Measurements from ENCODE around the gene CFAP20DC.
"Not testable (repeated sequence)": the region's sequence is repeated elsewhere in the genome, so short reads cannot be mapped to it uniquely, and the experiment has no call there.

The CFAP20DC gene

DNA sequence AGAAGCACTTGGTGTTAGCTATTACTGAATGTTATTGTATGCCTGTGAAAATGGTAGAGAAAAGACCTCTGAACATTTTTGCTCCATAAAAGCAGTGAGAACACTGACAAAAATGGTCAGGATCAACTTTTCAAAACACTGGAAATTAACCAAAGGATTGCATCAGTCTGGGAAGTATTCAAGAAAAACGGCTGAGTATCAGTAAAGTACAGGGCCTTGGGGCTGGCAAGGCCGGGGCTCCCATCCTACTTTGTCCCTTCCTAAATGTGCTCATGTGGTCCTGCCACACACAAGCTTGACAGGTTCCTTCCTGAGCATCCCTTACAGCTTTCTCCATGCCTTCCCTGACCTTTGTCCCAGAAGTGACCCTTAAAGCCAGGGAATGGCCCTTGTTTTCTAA is 84.0 kb downstream of the CFAP20DC start:
- no peak for DNase-seq

DNA sequence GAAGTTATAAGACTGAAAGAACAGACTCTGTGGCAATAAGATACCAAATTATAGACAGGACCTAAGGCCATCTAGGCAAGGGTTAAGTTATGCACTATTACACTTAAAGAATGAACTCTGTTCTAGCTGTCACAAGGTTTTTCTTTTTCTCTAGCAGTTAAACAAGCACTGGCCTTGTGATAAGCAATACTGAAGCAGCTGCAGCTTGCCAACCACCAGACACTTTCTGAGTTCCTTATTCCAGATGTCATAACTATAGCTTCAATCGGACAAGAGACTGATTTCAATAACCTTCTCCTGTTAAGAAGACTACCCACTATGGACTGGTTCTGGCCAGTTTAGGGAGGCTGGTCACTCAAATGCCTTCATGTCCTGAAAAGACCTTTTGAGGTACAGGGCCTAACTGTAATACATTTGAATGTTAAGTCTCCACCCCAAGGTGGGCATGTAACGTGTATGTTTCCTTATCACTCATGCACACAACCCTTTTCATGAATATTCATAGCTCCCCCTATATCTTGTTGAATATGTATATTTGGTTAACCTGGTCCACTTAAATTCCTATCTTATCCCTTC is 85.8 kb downstream of the CFAP20DC start:
- no peak for DNase-seq

DNA sequence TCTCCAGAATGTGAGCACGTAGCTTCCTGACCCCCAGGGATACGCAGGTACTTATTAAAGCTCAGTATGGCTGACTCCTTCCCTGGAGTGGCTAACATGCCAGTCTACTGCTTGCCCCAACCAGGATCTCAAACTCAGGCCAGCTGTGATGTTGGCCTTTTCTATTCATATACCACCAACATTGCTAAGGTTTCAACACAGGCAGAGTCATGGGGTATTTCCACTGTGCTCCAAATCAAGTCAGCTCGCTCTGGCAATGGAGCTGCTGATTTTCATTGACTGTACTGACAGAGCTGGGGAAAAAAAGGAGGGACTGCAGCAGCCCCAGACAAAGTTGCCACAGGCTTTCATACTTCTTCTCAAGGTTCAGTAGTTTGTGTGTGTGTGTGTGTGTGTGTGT is 87.0 kb downstream of the CFAP20DC start:
- DNase-seq, result no peak

DNA sequence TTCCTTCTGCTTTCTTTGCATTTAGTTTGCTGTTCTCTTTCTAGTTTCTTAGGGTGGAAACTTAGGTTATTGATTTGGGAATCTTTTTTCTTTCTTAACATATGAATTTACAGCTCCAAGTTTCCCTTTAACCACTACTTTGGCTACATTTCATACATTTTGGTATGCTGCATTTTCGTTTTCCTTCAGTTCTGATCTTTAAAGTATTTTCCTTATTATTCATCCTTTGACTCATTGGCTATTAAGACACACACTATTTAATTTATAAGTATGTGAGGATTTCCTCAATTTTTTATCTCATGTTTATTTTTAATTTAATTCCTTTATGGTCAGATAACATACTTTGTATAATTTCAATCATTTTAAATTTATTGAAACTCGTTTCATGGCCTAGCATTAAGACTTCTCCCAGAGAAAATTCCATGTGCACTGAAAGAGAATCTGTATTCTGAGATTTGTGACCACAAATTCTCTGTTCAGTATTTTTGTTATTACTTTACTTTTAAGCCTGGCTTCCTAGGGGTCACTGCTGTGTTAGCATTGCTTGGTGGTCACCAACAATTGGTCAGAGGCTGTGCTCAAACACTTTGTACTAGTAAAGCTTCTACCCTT is 87.7 kb downstream of the CFAP20DC start:
- no peak for DNase-seq

DNA sequence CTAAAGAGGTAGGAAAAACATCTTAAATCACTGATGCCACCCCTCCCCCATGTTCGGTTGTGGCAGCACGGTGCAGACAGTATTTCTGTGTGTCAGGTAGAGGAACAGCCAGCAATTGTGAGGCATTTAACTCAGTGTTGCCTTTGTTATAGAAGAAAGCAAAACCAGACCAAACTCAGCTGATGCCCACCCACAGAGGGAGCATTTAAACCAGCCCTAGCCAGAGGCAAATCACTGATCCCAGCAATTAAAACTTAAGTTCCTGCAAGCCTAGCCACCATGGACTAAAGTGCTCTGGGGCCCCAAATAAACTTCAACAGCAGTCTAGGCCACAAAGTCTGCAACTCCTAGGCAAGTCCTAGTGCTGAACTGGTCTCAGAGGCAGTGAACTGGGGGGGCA is 94.5 kb downstream of the CFAP20DC start:
- no peak for DNase-seq

DNA sequence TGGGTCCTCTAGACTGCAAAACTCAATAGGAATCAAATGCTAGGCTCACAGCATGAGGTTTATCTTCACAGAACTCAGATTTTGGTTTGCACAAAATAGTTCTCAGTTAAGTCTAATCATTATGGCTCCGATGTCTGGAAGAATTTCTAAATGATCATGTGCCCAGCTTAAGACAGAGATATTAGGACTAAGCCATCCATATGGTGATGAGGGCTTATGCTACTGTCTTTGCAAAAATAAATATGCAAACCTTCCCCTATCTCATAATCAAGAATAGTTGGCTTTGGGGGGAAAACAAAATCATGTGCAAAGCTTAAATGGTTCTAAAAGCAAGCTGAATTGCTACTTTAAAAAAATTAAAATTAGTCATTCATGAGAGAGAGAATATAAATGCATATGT is 96.5 kb downstream of the CFAP20DC start:
- DNase-seq, result no peak

DNA sequence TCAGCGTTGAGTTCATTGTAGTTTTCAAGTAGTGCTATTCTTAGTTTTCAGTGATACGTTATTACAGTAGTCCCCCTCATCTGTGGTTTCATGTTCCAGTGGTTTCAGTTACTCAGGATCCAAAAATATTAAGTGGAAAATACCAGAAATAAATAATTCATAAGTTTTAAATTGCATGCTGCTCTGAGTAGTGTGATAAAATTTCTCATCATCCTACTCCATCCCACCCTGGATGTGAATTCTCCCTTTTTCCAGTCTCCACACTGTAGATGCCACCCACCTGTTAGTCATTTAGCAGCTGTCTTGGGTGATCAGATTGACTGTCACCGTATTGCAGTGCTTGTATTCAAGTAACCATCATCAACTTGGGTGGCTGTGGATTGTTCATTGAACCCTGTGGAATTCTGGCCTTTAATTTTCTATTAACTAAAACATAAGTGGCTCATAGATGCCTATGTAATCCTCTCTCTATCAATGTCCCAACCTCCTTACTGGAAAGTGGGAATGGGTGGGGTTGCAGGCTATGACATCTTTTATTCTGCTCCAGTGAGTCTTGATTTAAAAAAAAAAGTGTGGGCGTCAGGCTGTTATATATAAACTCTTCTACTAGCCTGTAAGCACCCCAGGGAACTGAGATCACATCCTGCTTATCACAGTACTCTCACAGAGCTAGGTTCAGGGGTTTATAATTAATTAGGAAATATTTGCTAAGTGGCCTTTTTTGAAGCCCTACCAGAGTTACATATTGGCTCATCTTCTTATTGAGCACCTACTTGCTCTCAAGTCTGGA is 97.5 kb downstream of the CFAP20DC start:
- DNase-seq, result peak in 2 of 56 donors; percentile 2

DNA sequence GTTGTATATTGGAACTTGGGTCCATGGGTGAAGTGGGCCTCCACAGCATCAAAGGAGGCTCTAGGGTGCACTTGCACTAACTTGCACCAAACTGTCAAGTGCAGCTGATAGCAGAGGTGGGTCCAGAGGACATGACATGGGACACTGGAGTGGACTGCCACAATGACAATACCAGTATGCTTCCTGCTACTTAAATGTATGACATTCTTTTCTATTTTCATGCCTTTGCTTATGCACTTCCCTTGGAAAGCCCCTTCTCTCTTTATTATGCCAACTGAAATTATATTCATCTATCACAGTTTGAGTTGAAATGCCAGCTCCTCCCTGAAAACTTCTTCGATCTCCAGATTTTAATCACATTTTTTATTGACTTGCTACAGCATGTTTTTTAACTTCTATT is 101.8 kb downstream of the CFAP20DC start:
- no peak for DNase-seq

DNA sequence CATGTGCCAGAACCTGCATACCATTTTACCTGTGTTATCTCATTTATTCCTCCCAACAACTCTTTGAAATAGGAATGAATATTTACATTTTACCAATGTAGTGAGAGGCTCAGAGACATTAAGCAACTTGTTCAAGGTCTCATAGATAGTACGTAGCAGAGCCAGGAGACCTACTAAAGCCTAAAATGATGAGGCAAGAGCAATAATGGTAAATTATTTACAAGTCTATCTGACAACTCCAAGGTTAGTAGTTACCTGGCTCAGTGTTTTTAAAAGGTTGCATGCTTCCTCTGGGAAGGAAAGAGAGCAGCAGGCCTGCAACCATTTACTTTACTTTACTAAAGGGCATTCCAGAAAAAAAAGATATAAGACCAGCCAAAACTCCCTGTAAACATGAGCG is 103.0 kb downstream of the CFAP20DC start:
- DNase-seq, result no peak

DNA sequence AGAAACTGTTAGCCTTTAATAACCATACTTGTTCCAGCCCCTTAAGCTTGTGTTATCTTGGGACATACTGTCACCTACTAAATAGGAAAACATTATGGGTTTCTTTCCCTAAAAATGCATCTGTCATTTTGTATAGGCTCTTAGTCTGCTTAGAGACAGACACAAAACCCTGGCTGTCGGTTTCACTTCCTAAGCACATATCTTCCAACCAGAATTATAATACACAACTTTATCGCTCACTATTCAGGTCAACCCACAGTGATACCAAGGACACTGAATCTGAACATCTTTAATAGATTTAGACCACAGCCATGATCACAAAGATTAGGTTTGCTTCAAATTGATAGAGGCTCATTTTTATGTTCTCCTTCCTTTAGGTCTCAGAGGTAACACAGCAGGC is 111.8 kb downstream of the CFAP20DC start:
- DNase-seq, result no peak

DNA sequence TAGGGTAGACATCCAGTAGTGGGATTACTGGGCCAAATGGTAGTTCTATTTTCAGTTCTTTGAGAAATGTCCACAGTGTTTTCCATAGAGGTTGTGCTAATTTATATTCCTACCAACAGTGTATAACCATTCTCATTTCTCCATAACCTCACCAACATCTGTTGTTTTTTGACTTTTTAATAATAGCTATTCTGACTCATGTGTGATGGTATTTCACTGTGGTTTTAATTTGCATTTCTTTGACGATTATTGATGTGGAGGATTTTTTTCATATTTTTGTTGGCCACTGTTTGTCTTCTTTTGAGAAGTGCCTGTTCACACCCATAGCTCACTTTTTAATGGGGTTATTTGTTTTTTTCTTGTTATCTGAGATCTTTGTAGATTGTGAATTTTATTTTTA is 125.2 kb downstream of the CFAP20DC start:
- no peak for DNase-seq

DNA sequence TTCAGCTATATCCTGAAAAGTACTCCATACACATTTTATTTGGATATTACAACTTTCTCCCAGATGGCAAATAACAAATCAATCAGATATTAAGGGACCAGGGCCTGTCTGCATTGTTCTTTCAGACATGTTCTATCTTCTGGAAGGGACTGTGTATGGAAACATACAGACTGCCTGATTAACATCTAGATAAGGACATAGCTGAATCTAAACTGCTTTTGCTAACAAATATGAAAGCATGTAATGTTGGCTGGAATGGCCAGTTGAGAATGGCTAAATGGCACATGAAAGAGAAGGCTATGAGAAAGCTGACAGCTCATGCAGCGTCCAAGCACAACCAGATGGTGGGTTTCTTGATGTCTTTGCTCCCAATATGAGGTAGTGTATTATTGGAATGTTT is 149.4 kb downstream of the CFAP20DC start:
- no peak for DNase-seq

DNA sequence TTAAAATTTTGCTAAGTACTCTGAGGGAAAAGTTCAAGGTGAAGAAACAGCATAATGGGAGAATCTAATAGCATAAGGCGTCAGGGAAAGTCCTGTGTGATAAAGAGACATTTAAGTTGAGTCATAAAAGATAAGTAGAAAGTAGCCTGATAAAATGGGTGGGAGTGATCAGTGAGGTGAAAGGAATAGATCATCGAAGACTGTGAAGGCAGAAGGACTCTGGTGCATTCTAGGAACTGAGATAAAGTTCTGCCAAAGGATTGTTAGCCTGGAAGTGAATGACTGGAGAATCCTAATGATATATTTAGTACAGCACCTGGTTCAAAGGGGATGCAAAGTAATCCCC is 149.9 kb downstream of the CFAP20DC start:
- no peak for DNase-seq

DNA sequence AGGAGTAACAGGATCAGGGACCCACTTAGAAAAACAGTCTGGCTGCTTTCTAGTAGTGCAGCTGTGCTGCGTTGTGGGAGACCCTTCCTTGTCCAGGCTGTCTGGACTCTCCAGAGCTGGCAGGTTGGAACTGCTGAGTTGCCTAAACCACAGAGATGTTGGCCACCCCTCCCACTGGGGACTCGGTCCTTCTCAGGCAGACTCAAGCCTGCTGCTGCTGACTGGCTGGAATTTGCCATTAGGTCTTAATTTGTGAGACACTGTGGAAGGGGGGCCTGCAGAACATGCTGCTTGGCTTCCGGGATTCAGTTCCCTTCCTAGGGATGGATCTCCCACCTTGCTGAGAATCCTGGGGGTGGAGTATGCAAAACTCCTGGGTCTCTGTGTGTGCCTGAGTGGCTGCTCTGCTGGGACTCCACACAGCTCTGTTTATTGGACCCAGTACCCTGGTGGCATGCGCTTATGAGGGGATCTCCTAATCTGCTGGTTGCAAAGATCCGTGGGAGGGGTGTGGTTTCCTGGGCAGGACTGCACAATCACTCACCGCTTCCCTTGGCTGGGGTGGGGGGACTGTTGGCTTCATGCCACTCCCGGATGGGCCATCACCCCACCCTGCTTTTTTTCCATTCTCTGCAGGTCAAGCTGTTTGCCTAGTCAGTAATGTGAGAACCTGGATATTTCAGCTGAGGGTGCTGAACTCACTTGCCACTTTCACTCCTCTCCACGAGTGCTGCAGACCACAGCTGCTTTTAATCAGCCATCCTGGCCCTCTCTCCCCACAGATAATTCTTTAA is 150.5 kb downstream of the CFAP20DC start:
- no peak for DNase-seq

DNA sequence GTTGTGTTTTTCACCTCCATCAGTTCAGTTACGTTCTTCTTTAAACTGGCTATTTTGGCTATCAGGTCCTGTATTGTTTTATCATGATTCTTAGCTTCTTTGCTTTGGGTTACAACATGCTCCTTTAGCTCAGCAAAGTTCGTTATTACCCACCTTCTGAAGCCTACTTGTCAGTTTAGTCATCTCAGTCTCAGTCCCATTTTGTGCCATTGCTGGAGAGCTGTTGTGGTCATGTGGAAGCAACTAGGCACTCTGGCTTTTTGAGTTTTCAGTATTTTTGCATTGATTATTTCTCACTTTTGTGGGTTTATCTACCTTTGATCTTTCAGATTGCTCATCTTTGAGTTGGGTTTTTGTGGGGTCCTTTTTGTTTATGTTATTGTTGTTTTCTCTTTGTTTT is 151.3 kb downstream of the CFAP20DC start:
- DNase-seq, result no peak

DNA sequence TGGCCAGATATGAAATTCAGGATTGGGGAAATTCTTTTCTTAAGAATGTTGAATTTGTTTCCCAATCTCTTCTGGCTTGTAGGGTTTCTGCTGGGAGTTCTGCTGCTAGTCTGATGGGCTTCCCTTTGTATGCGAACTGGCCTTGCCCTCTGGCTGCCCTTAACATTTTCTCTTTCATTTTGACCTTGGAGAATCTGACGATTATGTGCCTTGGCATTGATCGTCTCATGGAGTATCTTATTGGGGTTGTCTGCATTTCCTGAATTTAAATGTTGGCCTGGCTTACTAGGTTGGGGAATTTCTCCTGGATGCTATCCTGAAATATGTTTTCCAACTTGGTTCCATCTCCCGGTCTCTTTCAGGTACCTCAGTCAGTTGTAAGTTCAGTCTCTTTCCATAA is 152.2 kb downstream of the CFAP20DC start:
- DNase-seq, result no peak

DNA sequence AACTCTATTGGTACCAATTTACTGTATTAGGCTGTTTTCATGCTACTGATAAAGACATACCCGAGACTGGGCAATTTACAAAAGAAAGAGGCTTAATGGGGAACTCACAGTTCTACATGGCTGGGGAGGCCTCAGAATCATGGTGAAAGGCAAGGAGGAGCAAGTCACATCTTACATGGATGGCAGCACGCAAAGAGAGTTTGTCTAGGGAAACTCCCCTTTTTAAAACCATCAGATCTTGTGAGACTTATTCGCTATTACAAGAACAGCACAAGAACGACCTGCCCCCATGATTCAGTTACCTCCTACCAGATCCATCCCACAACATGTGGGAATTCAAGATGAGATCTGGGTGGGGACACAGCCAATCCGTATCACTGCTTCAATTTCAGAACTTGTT is 154.1 kb downstream of the CFAP20DC start:
- DNase-seq, result not testable (repeated sequence)

DNA sequence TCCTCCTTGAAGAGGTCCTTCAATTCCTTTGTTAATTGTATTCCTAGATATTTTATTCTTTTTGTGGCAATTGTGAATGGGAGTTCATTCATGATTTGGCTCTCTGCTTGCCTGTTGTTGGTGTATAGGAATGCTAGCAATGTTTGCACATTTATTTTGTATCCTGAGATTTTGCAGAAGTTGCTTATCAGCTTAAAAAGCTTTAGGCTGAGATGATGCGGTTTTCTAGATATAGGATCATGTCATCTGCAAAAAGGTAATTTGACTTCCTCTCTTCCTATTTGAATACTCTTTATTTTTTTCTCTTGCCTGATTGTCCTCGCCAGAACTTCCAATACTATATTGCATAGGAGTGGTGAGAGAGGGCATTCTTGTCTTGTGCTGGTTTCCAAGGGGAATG is 157.3 kb downstream of the CFAP20DC start:
- DNase-seq, result not testable (repeated sequence)

DNA sequence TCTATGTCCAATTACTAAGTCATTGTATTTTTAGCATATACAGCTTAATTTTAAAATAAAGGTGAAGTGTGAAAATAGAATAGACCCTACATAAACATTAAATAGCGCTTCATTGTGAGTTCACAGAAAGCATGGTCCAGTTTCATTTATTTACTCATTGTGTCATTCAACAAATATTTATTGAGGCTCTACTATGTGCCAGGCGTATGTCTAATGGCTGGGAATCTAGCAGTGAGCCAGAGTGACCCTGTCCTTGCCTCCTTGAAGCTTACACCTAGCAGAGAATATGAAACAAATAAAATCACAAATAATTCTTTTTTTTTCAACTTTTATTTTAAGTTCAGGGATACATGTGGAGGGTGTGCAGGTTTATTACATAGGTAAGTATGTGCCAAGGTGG is 161.7 kb downstream of the CFAP20DC start:
- no peak for DNase-seq

DNA sequence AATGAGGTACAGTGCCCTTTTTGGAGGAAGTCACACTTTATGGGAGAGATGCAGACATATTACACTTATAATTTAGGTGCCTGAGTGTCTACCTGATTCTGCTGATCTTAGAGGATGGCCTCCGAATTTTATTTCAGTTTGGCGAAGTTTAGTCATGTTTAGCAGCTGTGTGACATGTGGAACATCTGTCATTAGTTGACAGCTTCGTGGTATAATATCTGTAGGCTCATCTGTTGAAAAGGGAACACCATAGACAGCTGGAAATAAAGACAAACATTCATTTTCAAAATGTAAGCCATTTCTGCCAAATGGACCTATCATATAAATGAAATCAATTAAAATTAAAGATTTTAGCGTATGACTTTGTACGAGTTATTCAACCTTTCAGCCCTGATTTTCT is 165.4 kb downstream of the CFAP20DC start:
- DNase-seq, result no peak

DNA sequence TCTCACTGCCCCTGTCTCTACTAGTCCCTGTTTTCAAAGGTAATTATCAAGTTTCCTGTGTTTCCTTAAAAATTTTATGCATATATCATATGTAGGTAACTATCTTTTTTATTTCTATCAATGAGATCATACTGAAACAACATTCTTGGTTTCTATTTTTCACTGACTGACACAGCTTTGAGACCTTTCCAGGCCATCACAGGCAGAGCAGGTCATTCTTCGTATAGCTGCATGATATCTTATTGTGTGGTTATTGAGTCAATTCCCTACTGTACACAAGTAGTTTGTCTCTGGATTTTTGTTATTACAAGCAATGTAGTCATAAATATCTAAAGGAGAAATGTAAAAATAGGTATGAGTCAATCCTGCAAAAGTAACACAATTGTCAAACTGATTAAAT is 169.6 kb downstream of the CFAP20DC start:
- DNase-seq, result no peak

DNA sequence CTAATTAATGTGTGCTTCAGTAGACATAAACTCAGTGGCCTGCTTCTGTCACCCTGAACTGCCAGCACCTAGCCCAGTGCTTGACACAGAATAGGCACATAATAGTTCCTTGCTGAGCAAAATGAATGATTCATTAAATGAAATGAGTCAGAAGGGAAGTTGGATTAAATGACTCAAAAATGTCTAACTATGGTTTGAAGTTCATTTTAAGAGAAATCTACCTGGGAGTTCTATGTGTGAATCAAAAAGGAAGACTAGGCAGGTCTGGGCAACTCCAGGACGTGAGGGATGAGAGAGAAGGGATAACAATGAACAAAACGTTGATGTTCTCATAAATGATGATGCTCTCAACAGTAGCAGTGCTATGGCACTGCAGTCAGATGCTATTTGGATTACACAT is 175.0 kb downstream of the CFAP20DC start:
- no peak for DNase-seq
